HepG2 (cell line): ENCODE measurements around the gene CCDC106.

ENCODE experiments used
- CBX2 ChIP-seq, 2 experiments: fragments of 200-600 bp in 1 of 2; sonication (generic); formaldehyde crosslinking in 1 of 2; IDR thresholded peaks; 2 replicates each; pipeline versions ENCODE4 v1.7.0 to v1.8.1; 2018 to 2022; ENCODE audit warnings: low read depth in 2 of 2, low read length in 1 of 2, mild to moderate bottlenecking in 1 of 2, missing genetic modification reagents in 1 of 2
- CEBPB ChIP-seq: IDR thresholded peaks from 2 replicates; pipeline ENCODE4 v1.6.1; 2011; ENCODE audit warnings: low read depth, low read length, improper control_type of control experiment, borderline replicate concordance
- CREB1 ChIP-seq, 2 experiments: fragments of 450-650 bp in 1 of 2; IDR thresholded peaks; 2 replicates each; pipeline ENCODE4 v1.6.1; 2016 to 2017; ENCODE audit warnings: control low read depth in 1 of 2, mild to moderate bottlenecking in 1 of 2, missing compliant biosample characterization in 1 of 2, missing genetic modification characterization in 1 of 2
- CTCF ChIP-seq: sonication (generic); formaldehyde crosslinking; IDR thresholded peaks from 2 replicates; pipeline ENCODE4 v1.5.0; 2020; ENCODE audit warnings: mild to moderate bottlenecking, missing genetic modification reagents, moderate library complexity
- MAX ChIP-seq: IDR thresholded peaks from 2 replicates; pipeline ENCODE4 v1.6.1; 2012; ENCODE audit warnings: inconsistent platforms
- SMAD1 ChIP-seq: sonication (generic); formaldehyde crosslinking; IDR thresholded peaks from 2 replicates; pipeline ENCODE4 v1.4.0; 2020; ENCODE audit warnings: missing genetic modification reagents, low read depth, mild to moderate bottlenecking, borderline replicate concordance
- SNAPC4 ChIP-seq: sonication (generic); formaldehyde crosslinking; IDR thresholded peaks from 2 replicates; pipeline ENCODE4 v1.4.0; 2020; ENCODE audit warnings: mild to moderate bottlenecking, missing genetic modification reagents
- SUZ12 ChIP-seq: fragments of 150-350 bp; IDR thresholded peaks from 2 replicates; pipeline ENCODE4 v1.6.1; 2014; ENCODE audit warnings: low read depth, low read length
- TAF1 ChIP-seq: sonication (generic); formaldehyde crosslinking; IDR thresholded peaks from 2 replicates; pipeline ENCODE4 v1.4.0; 2020; ENCODE audit warnings: missing genetic modification reagents
- TCF7 ChIP-seq: sonication (generic); IDR thresholded peaks from 2 replicates; pipeline ENCODE4 v1.6.1; 2016; ENCODE audit warnings: antibody characterized with exemption, low read depth
- TEAD2 ChIP-seq: sonication (generic); formaldehyde crosslinking; IDR thresholded peaks from 2 replicates; pipeline ENCODE4 v1.9.0; 2021; ENCODE audit warnings: missing genetic modification reagents
- ZFP41 ChIP-seq: sonication (generic); formaldehyde crosslinking; IDR thresholded peaks from 2 replicates; pipeline ENCODE4 v1.4.0; 2020; ENCODE audit warnings: mild to moderate bottlenecking, missing genetic modification reagents, borderline replicate concordance
- ZNF674 ChIP-seq: sonication (generic); formaldehyde crosslinking; IDR thresholded peaks from 2 replicates; pipeline ENCODE4 v1.5.0; 2020; ENCODE audit warnings: low read depth, mild to moderate bottlenecking, missing genetic modification reagents

- no peak for TF ChIP-seq CREB1 (IDR thresholded peaks at IDR 0.05)
- no peak for TF ChIP-seq CREB1 (CRISPR knock-in tag; IDR thresholded peaks at IDR 0.05)
- TF ChIP-seq ZFP41 (CRISPR knock-in tag), result no peak
- TF ChIP-seq TEAD2 (CRISPR knock-in tag), result no peak
- no peak for TF ChIP-seq TAF1
- TF ChIP-seq SNAPC4, result no peak
- TF ChIP-seq CTCF (CRISPR knock-in tag), result no peak
- TF ChIP-seq SUZ12, result no peak
- TF ChIP-seq MAX, result no peak
- TF ChIP-seq CBX2 (IDR thresholded peaks at IDR 0.05; ENCODE audit: low read depth, low read length), result no peak
- no peak for TF ChIP-seq CBX2 (CRISPR knock-in tag; IDR thresholded peaks at IDR 0.05; ENCODE audit: low read depth)
- TF ChIP-seq ZNF674 (CRISPR knock-in tag), result no peak
- TF ChIP-seq CEBPB, result no peak
- no peak for TF ChIP-seq SMAD1 (CRISPR knock-in tag)
- no peak for TF ChIP-seq TCF7
Measured at GRCh38 chr19:55600662-55601028, 47.4 kb upstream of the CCDC106 start.
